ENCODE measurements around the gene RAB30. TPM values are rescaled to one million over a fixed set of nuclear protein-coding genes. Genes with fewer than 3 reads are reported as not detected.

RAB30 gene
- total and polyA plus RNA-seq, 9 of the 15 experiments (the other 6 are each of a cell fraction or from before 2014, with no cell fraction given) = 0.29 to 1.3 (median 1.0) TPM

DNA sequence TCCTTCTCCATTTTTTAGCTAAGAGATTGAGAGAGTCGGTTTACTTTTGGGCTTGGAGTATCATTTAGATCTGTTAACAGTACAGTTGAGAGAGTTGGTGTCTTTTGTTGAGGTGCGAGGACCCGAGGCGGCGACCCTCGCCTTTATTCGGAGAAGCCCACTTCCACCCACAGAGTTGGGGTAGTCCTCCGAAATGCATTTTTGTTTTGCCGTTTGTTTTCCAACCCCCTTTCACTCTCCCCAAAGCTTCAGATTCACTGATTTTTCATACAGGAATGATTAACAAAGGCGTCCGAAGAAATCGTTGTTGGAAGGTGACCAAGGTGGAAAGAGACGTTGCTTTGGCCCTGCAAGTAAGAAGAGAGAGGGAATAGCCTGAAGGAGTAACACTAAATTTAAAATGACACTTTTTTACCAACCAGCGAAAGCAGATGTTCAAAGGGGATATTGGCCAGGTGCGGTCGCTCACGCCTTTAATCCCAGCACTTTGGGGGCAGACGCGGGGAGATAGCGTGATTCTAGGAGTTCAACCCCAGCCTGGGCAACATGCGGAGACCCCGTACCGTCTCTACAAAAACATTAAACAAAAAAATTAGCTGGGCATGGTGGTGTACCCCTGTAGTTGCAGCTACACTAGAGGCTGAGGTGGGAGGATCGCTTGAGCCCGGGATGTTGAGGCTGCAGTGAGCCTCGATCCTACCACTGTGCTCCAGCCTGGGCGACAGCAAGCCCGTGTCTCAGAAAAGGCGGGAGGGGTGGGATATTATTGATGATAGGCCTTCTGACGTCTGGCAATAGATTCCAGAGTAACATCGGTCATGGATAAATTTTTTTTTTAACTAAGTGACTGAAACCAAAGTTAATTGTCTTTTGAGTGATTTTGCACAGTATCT, 899 bp upstream of the RAB30 start:
- H3K27ac ChIP-seq (ENCODE audit: extremely low read depth, low read depth, low read length) = peak overlapping the region; percentile 86
- peak overlapping the region; percentile 93 to 99 for H3K9ac ChIP-seq (ENCODE audit: insufficient read depth in 1 of 2, low read depth in 2 of 2, low read length in 2 of 2)
- ATAC-seq = peak; percentile 20
- H3K4me3 ChIP-seq = peak overlapping the region; percentile 68
- peak in 1 of 4 experiments; percentile 24 for DNase-seq (ENCODE audit: extremely low read depth in 1 of 4, low spot score in 3 of 4)
- H3K27me3 ChIP-seq (ENCODE audit: control insufficient read depth in 2 of 2, insufficient read depth in 2 of 2, low read length in 2 of 2) = no peaks in the 10 kb centered on the region
- ChIA-PET CTCF (ENCODE audit: low intra/inter-chr PET ratio) (no interaction called here), POLR2A (interaction anchor here (1.0 to 2.5 kb wide), 16 partner anchors 10 to 221 kb away, joined by 3 to 11 read pairs (median 4); partner anchors contain the start of genes DDIAS and PCF11)
- peaks cover 31% of the 10 kb centered on the region for H3K79me2 ChIP-seq (ENCODE audit: control insufficient read depth, insufficient read depth, low read length)
- H3K9me1 ChIP-seq (ENCODE audit: control insufficient read depth, insufficient read depth, low read length) = no peaks in the 10 kb centered on the region
- H3K9me3 ChIP-seq (replicated peaks; ENCODE audit: control insufficient read depth, insufficient read depth, low read depth, low read length) = no peaks in the 10 kb centered on the region
- H2AFZ ChIP-seq (ENCODE audit: low read depth, low read length) = peak overlapping the region; percentile 93
- BruUV-seq (replicated peaks) = TSS peak; percentile 74
- in situ Hi-C loops (cut with MboI) = no loop called here
- WGBS (ENCODE audit: insufficient coverage, low coverage, missing lambda C conversion rate) = 1% methylated on average over 31 of the region's 31 CpGs
- peaks cover 42% of the 10 kb centered on the region; the same call in 2 of the 3 replicates for H3K36me3 ChIP-seq (ENCODE audit: control insufficient read depth, insufficient read depth, low read length)
- H3K4me2 ChIP-seq (ENCODE audit: insufficient read depth, low read length) = peak overlapping the region; percentile 88
- intact Hi-C loops (cut with micrococcal nuclease) = loop anchor here (5.0 kb wide), 1 partner anchor 65 kb away; no protein-coding TSS in a partner anchor
- peaks cover 12% of the 10 kb centered on the region in 2 experiments; a peak in 2 of 5 replicates for H3K4me1 ChIP-seq (replicated peaks in 1 of 2; ENCODE audit: control insufficient read depth in 2 of 2, insufficient read depth in 2 of 2, low read length in 2 of 2)
- H4K20me1 ChIP-seq (replicated peaks; ENCODE audit: control insufficient read depth, insufficient read depth, low read length) = no peaks in the 10 kb centered on the region
- FAIRE-seq = no peak
- TF ChIP-seq KAT7 (CRISPR knock-in tag; IDR thresholded peaks at IDR 0.05; ENCODE audit: borderline replicate concordance) = peak; percentile 14; the same call in 1 of the 2 replicates
- TF ChIP-seq SUPT5H (IDR thresholded peaks at IDR 0.05) = 0 out of 2 replicates have a peak, but pooled peaks have one; percentile 1
- TF ChIP-seq PPARD (CRISPR knock-in tag; IDR thresholded peaks at IDR 0.05) = no peak
- no peak for TF ChIP-seq PHTF2 (CRISPR knock-in tag; IDR thresholded peaks at IDR 0.05)
- TF ChIP-seq, protein P1, sequence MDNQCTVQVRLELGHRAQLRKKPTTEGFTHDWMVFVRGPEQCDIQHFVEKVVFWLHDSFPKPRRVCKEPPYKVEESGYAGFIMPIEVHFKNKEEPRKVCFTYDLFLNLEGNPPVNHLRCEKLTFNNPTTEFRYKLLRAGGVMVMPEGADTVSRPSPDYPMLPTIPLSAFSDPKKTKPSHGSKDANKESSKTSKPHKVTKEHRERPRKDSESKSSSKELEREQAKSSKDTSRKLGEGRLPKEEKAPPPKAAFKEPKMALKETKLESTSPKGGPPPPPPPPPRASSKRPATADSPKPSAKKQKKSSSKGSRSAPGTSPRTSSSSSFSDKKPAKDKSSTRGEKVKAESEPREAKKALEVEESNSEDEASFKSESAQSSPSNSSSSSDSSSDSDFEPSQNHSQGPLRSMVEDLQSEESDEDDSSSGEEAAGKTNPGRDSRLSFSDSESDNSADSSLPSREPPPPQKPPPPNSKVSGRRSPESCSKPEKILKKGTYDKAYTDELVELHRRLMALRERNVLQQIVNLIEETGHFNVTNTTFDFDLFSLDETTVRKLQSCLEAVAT (IDR thresholded peaks at IDR 0.05) = 0 out of 4 replicates have a peak, but pooled peaks of 1 of the 2 experiments have one; percentile 5
- 0 out of 2 replicates have a peak, but pooled peaks have one; percentile 29 for TF ChIP-seq FOXK1 (CRISPR knock-in tag; IDR thresholded peaks at IDR 0.05; ENCODE audit: borderline replicate concordance)
- TF ChIP-seq, protein P2, sequence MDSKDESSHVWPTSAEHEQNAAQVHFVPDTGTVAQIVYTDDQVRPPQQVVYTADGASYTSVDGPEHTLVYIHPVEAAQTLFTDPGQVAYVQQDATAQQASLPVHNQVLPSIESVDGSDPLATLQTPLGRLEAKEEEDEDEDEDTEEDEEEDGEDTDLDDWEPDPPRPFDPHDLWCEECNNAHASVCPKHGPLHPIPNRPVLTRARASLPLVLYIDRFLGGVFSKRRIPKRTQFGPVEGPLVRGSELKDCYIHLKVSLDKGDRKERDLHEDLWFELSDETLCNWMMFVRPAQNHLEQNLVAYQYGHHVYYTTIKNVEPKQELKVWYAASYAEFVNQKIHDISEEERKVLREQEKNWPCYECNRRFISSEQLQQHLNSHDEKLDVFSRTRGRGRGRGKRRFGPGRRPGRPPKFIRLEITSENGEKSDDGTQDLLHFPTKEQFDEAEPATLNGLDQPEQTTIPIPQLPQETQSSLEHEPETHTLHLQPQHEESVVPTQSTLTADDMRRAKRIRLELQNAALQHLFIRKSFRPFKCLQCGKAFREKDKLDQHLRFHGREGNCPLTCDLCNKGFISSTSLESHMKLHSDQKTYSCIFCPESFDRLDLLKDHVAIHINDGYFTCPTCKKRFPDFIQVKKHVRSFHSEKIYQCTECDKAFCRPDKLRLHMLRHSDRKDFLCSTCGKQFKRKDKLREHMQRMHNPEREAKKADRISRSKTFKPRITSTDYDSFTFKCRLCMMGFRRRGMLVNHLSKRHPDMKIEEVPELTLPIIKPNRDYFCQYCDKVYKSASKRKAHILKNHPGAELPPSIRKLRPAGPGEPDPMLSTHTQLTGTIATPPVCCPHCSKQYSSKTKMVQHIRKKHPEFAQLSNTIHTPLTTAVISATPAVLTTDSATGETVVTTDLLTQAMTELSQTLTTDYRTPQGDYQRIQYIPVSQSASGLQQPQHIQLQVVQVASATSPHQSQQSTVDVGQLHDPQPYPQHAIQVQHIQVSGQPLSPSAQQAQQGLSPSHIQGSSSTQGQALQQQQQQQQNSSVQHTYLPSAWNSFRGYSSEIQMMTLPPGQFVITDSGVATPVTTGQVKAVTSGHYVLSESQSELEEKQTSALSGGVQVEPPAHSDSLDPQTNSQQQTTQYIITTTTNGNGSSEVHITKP (IDR thresholded peaks at IDR 0.05; ENCODE audit: partially characterized antibody) = peak; percentile 2
- TF ChIP-seq SNIP1 (IDR thresholded peaks at IDR 0.05; ENCODE audit: low read depth) = no peak
- TF ChIP-seq, protein P3, sequence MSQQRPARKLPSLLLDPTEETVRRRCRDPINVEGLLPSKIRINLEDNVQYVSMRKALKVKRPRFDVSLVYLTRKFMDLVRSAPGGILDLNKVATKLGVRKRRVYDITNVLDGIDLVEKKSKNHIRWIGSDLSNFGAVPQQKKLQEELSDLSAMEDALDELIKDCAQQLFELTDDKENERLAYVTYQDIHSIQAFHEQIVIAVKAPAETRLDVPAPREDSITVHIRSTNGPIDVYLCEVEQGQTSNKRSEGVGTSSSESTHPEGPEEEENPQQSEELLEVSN (IDR thresholded peaks at IDR 0.05; ENCODE audit: borderline replicate concordance in 1 of 2, extremely low read depth in 1 of 2, insufficient read depth in 1 of 2, insufficient read length in 1 of 2, low read depth in 1 of 2, low read length in 1 of 2, poor library complexity in 1 of 2, severe bottlenecking in 1 of 2) = peak; percentile 24 to 69
- no peak for TF ChIP-seq POLR3G (IDR thresholded peaks at IDR 0.05; ENCODE audit: extremely low read depth, insufficient read length, insufficient replicate concordance)
- TF ChIP-seq, protein P4, sequence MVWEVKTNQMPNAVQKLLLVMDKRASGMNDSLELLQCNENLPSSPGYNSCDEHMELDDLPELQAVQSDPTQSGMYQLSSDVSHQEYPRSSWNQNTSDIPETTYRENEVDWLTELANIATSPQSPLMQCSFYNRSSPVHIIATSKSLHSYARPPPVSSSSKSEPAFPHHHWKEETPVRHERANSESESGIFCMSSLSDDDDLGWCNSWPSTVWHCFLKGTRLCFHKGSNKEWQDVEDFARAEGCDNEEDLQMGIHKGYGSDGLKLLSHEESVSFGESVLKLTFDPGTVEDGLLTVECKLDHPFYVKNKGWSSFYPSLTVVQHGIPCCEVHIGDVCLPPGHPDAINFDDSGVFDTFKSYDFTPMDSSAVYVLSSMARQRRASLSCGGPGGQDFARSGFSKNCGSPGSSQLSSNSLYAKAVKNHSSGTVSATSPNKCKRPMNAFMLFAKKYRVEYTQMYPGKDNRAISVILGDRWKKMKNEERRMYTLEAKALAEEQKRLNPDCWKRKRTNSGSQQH (CRISPR knock-in tag; IDR thresholded peaks at IDR 0.05) = 0 out of 2 replicates have a peak, but pooled peaks have one; percentile 1
